Muscle of arm (tissue), 12 donors: ENCODE results near the gene FAM20A. TPM values are rescaled to one million over a fixed set of nuclear protein-coding genes. Genes with fewer than 3 reads are reported as not detected.

ENCODE experiments used
- DNase-seq: peaks from one replicate; pipeline ENCODE4 v3.0.0-alpha.2; 2013
- polyA plus RNA-seq, 12 donors: library from polyadenylated mRNA; unstranded; fragments of 120-200 nt; gene quantifications; one replicate each; pipeline ENCODE4 v1.2.1, GENCODE V29; 2013; ENCODE audit not compliant: insufficient read length in 12 of 12

FAM20A gene
- polyA plus RNA-seq, 12 donors = 5.3 to 12.9 (median 8.5) TPM; not detected in 1

DNA sequence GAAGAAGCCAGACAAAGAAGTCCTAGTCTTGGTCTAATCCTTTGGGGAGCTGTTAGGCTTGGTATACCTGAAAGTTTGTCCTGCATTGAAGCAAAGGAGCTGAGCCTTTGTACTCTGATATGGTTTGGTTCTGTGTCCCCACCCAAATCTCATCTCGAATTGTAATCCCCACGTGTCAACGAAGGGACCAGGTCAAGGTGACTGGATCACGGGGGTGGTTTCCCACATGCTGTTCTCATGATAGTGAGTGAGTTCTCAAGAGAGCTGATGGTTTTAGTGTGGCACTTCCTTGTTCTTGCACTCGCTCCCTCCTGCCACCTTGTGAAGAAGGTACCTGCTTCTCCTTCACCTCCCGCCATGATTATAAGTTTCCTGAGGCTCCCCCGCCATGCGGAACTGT lies 33.6 kb downstream of the FAM20A start:
- no peak for DNase-seq

DNA sequence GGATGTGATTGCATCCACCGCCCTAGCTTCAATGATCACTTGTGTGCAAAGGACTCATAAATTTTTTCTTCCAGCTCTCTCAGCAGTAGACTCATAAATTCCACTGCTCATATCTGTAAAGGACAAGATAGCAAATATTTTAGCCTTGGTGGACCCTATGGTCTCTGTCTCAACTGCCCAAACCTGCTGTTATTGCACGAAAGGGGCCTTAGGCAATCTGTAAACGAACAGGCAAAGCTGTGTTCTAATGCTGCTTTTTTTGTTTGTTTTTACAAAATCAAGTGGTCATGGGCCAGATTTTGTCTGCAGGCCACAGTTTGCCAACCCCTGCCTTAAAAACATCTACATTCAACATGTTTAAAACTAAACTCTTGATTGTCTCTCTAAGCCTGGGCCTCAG lies 34.1 kb downstream of the FAM20A start:
- DNase-seq = no peak

DNA sequence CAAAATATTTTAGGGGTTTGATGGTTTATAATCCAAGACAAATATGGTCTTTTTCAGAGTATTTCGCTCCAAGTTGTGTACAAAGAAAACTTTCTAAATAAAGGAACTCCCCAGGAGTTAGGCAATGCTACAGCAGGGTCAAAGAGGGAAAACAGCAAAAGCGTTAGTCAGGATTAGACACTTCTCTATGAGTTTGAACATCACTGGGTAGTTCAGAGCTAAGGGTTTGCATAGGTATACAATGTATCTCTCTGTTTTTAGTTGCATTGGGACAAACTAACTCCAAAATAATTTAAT lies 34.8 kb downstream of the FAM20A start:
- no peak for DNase-seq

DNA sequence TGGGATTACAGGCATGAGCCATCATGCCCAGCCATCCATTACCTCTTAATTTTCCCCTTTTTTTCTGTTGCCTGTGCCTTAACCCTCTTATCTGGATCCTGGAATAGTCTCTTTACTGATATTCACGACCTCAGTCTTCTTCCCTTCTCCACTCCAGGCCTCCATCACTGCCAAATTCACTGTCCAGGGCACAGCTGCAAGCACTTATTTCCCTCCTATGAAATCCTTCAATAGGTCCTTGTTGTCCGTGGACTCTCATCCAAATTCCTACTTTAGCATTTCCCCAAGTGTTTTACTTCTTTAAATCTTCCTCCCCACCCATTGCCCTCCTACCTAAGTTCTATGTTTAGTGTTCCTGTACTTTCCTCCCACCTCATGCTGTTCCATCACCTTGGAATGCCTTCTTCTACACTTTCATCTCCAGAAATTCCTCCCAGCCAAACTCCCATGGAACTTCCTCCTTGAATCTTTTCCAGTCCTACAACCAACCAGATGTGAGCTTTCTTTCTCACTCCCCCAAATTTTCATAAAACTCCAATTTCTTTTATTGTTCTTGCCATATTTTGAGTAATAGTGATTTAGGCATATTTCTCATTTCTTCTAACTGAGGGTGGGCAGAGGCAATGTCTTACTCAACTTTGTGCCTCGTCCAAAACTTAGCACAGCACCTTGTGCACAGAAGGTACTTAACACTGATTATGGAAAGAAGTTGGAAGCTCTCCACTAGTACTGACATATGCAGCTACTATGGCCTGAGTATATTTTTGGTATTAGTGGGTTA lies 35.3 kb downstream of the FAM20A start:
- DNase-seq = no peak

DNA sequence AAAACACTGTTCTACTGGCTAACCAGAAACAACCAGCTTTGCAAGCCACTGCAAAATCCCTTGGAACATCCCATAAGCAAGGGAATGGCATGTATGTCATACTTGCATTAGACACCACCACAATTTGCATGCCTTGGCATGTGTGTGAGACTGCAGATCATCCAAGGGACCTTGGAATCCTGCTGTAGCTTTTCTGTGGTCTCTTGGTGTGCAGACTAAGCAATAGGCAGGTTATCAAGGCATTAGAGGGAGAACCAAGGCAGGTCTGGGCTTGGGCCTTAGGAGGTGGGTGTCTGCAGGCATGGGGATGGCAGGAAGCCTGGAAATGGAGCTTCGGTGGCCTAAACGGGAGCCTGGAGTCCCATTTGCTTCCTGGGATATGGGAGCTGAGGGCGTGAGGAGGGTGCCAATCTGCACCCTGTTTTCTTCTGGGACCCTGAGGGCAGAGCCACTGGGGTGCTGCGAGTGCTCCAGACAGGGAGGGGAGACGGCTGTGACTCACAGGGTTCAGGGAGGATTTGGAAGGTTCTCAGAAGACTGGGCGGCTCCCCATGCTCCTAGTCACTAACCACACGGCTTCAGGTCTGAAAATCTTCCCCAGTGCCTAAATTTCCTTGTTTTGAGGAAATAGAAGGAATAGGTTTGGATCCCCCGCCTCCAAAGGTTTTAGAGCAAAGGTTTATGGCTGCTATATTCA lies 36.6 kb downstream of the FAM20A start:
- DNase-seq = no peak

DNA sequence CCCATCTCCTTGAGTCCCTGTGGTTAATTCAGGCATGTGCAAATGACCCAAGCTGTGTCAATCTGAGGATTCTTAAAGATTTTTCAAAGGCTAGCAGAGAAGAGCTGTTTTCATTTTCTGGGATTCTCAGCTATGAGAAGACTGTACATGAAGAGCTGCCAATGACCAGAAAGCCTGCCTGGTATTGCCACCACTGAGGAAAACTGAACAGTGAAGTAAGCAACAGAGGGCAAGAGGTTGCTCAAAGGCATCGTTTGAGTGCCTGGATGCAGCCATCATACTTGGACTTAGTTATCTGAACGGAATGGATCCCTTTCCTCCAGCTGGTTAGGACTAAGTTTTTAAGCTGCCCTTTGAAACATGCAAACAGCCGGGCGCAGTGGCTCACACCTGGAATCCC lies 38.4 kb downstream of the FAM20A start:
- no peak for DNase-seq

DNA sequence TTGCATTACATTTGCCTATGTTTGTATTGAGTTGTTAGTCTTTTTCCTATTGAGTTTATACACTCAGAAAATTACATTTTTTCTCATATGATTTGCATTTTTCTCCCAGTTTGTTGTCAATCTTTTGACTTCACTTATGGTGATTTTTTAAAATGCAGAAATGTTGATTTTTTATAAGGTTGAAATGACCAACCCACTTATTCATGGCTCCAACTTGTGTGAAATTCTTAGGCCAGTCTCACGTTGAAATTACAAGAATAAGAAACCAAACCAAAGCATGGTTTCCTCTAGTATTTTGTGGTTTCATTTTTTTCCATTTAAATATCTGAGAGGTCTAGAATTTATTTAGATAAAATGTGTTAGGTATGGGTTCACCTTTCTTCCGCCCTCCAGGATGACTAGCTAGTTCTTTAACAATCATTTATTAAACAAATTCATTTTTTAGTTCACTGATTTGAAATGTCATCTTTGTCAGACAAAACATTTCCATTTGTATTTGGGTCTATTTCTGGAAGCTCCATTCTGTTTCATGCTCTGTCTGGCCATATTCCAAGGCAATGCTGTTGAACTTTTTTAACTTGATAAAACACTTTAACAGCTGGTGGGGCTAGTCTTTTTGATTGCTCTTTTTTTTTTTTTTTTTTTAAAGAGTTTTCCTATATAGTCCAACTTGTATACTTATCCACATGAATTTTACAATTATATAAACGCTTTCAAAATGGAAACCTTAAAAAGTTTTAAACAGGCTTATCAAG lies 40.0 kb downstream of the FAM20A start:
- DNase-seq = no peak

DNA sequence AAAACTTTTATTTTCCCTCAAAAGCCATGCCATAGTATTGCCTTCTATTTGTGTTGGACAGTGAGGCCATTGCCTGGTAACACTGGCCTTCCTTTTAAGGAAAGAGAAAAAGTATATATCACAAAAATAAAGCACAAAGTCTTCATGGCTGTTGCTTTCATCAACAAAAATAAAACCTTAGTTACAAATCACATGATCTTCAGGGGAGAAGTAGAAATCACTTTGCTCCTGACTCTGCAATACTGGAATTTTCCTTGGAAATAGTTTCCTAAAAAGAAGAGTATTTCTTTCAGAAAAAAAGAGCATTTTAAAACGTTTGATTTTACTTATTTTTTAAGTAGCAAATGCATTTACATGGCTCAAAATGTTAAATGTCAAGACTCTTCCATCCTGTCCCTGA lies 41.9 kb downstream of the FAM20A start:
- no peak for DNase-seq

DNA sequence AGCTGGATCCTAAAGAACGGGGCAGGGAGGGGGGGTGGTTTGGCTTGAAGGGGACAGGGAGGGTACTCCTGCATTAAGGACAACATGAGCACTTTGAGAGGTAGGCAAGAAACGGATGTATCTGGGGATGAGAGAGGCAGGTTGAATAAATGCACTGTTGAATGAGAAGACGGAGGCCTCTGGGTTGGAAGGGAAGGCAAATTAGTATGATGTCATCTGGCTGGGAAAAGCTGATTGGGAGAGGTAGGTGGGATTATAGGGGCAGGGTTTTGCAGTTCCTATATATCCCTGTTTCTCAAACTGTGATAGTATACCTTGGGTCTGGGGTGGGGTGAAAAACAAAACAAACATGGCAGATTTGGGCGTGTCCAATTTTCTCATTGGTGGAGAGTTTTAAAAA lies 44.6 kb downstream of the FAM20A start:
- no peak for DNase-seq

DNA sequence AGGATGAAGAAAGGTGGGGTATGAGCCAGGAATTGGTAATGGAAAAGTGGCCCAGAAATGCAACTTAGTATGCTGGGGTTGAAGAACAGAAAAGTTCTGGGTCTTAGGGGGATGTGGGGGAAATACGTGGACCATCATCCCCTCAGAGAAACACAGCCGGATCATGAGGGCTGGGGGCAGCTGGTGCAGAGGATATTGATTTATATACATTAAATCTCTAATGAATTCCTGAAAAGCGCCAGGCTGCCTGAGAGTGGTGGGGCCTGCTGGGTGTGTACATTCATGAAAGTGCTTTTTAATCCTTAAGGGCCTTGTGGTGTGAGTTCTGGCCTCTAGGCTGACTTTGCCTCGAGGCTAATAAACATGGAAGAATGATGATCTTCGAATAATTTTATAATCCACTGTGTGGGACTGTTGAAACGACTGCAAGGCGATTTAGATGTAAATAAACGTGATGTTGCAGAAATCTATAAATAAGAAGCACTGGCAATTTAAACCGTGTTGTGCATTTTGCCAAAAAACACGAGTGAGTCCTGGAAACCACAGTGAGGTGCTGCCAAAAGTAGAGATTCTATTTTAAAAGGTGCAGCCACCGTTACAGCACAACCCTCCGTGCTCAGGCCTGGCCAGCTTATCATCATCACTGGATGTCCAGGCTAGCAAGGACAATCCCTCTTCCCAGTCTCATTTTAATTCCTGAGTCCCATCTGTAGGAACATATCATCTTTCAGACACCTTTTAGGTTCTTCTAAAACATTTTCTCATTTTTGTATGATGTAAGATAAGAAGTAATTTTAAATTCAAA lies 56.9 kb downstream of the FAM20A start:
- DNase-seq = no peak

DNA sequence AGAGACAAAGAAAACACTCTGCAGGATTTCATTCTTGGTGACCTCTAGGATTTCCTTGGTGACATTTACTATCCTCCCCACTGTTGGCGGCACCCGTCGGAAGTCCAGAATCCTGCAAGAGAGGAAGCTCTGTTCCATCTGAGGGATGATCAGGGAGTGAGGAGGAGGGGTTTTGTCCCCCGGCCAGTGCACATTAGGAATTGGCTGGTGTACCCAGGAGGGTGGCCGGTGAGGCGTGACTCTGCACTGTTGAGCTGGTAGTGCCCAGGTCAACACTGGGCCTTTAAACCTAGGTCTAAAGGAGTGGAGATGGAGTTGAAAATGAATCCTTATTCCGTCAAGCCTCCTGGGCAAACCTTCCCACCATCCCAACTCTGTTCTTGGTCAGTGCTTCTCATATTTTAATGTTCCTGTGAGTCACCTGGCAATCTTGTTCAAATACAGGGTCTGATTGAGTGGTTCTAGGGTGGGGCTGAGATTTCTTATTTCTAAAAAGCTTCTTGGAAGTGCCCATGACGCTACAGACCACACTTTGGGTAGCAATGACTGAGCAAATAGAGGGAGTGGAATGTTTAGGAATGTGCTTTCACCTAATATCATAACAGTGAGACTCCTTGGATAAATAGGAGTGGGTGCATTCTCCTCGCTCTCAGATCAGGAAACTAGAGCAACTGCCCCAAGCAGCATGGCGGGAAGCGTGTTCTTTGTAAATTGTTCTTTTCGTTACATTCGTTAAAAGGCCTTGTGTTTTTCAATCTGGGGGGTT lies 58.3 kb downstream of the FAM20A start:
- DNase-seq = no peak

DNA sequence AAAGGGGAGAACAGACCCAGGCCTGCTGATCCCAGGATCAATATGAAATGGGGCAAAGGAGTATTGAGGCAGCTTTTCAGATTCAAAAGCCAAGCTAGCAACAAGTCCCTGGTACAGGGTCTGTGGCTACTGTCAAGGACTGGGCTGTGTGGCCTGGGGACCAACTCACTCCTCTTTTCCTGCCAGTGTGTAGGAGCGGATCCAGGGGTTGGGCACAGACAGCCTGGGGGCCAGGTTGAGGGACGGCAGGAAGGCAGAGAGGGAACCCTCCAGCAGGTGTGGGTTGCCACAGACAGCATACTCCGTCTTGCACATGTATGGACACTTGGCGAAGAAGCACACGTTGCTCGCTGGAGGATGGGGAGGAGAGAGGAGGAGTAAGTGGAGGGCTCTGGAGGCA lies 59.4 kb downstream of the FAM20A start:
- DNase-seq = no peak

DNA sequence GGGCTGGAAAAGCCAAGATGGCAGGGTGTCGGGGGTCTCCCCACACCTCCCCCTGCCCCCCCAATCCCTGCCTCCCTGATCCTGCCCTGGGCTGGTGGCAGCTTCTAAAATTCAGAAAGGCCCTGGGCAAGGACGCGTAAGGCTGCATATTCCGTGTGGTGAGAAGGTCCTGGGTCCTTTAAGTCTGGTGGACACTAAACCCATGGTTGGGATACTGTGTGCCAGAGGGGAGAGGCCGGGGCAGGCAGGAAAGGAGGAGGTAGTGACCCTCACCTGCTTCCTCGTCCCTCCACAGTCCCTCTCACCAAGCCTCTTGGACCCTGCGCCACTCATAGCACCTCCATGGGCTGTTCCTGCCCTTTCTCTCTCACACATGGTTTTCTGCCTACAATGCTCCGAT lies 60.2 kb downstream of the FAM20A start:
- DNase-seq = no peak

DNA sequence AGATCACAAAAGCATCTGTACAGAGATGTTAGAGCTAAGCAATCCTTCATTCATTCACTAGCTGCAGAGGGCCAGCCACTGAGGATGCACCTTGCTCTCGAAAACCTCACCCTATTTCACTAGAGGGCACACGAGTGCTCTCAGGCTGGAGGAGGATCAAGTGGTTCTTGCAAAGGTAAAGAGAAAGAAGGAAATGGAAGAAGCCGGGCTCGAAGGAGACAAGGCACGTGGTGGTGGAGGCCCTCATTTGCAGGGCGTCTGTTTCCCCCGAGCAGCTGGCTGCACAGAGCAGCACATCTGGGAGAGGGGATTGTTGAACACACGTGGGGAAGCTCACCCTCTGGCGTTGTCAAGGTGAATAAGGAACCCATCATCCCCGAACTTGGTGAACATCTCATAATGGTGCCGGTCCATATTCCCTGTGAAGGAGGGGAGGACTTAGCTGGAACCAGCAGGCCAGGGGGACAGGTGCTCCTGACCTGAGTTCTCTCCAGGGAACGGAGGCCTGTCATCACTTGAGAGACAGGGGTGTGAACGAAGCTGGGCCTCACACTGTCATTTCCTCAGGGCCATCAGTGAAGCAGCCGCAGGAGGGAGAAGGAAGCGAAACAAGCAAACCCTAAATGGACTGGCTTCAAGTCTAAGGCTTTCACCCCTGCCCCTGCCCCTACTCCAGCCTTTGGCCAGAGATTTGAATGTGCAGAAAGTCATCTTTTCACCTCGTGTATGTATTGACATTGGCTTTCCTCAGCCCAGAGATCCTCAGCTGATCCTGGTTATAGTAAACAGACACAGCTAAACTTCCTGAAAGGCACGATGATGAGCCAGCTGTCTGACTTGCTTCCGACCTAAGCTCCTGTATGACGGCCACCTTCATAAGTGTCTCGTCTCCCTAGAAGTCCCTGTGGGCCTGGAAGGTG lies 61.4 kb downstream of the FAM20A start:
- peak; percentile 27 for DNase-seq

DNA sequence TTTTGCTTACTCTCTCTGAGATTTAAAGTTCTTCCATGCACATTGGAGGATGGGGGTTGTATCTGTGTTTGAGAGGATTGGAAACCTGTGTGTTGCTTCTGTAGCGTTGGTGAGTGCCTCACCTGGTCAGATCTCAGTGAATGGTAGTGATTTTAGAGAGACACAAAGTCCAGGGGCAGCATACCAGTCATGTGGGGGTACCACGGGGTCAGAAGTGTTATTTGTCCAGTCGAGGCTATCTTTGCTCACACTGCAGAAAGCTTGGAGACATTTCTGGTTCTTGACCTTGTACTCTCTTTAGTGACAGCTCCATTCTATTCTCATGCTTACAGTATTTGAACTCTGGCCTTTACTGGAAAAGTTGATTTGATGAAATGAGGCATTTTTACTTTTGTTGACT lies 65.2 kb downstream of the FAM20A start:
- no peak for DNase-seq

DNA sequence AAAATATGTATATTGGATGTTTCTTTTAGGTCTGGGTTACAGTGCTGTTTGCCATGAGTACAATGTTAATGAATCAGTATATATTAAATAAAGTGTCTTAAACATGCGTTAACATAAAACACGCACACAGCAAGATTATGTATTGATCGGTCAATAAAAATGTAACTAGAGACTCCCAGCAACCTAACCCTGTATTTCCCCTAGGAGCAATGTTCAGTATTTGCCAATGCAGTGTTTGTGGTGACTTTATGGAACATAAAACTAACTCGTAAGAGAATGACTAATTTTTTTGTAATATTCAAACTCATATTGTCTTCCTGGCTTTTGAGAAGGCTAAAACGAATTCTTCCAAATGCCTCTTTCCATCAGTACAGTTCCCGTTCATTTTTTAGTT lies 66.5 kb downstream of the FAM20A start:
- DNase-seq = no peak

DNA sequence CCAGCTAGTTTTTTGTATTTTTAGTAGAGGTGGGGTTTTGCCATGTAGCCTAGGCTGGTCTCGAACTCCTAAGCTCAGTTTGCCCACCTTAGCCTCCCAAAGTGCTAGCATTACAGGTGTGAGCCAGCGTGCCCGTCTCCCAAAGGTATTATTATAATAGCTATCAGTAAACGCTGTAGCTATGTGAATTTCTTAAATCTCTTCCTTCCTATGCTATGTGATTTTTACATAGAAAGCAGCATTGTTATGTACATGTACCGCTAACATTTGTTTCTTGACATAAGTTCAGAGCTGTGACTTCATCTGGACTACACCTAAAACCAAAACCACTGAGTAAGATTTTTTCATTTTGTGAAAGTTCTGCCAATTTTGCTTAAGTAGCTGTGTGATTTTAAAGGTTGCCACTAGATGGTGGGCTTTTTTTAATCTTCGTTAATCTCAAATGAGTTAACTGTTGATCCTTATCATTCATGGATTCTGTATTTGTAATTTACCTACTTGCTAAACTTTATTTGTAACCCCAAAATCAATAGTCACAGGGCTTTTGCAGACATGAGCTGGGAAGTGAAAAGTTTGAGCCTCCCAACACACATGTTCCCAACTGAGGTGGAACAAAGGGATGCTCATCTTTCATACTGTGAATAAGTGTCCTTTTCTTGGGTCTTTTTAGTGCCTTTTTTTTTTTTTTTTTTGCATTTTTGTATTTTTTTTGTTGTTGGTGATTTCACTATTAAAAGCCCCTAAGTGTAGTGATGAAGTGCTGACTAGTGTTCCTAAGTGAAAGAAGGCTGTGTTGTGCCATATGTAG lies 67.1 kb downstream of the FAM20A start:
- peak; percentile 59 for DNase-seq

DNA sequence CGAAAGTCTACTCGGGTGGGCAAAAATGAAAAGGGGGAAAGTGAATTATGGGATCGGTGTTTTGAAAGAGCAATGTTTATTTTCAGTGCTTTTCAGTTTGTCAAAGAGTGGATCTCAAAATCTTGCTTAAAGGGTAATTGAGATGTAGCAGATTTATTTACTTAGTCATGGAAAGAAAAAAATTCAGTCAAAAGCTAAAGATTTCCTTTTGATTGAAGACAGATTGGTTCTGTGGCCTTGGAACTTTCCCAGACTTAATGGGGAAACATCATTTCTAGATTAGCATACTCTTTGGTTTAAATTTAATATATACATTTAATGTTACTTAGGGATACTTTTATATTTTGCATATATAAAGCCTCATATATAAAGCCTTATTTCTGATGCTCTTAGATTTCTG lies 68.3 kb downstream of the FAM20A start:
- DNase-seq = no peak

DNA sequence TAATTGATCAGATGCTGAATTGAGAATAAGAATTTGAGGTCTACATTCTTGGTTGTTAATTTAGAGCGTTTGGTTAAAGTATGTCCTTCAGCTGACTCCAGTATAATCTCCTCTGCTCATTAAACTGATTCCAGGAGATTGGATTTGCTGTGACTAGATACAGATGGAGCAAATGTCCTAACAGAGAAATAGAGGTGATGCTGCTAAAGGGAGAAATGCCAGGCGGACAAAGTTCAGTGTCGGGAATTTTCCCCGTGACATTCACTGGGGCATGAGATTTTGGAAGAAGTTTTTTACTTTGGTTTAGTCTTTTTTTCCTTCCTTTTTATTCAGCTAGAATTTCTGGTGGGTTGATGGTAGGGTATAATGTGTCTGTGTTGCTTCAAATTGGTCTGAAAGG lies 69.9 kb downstream of the FAM20A start:
- DNase-seq = no peak
